PFSK-1 (cell line): ENCODE measurements around the gene CCDC80.

Source experiments
- FOXP2 ChIP-seq: optimal IDR thresholded peaks from 2 replicates; pipeline ENCODE3; 2011; ENCODE audit warnings: borderline replicate concordance, control low read depth, inconsistent platforms; ENCODE audit not compliant: insufficient read depth; ENCODE audit errors: extremely low read length, extremely low read depth
- POLR2AphosphoS5 ChIP-seq: IDR thresholded peaks from 2 replicates; pipeline ENCODE4 v1.6.1; 2012; ENCODE audit warnings: low read depth, mild to moderate bottlenecking, control low read depth, low read length, moderate library complexity
- SIN3A ChIP-seq: IDR thresholded peaks from 2 replicates; pipeline ENCODE4 v1.6.1; 2012; ENCODE audit warnings: mild to moderate bottlenecking, low read length, moderate library complexity, borderline replicate concordance; ENCODE audit not compliant: insufficient read depth
- TAF1 ChIP-seq: IDR thresholded peaks from 2 replicates; pipeline ENCODE4 v1.6.1; 2012; ENCODE audit warnings: low read length, control low read depth, borderline replicate concordance; ENCODE audit not compliant: insufficient read depth
- TF ChIP-seq, protein P1 (sequence below), 2 experiments: IDR thresholded peaks; 2 replicates each; pipeline versions ENCODE4 v1.6.1 to v1.8.0; 2011 to 2012; ENCODE audit warnings: low read depth in 2 of 2, low read length in 2 of 2, control low read depth in 1 of 2, inconsistent platforms in 1 of 2, mild to moderate bottlenecking in 1 of 2, moderate library complexity in 1 of 2; ENCODE audit not compliant: insufficient read depth in 1 of 2

CCDC80 gene

DNA sequence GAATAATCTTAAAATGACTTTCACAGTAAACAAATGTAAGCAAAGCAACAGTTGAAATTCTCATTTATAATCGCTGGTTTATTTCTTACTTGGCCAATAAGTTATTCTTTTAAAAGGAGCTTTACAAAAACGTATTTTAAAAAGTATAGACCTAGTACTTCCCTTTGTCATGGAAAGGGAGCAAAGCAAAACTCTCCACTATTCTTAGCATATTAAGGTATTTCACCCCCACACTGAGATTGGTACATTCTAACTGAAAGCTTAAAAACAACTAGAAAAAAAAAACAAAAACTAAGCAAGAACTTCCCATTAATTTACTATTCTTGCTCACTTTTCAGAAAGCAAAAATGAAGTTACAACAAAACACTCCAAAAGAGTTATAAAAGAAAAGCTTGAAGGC is 80.6 kb downstream of the CCDC80 start:
- TF ChIP-seq, protein P1, sequence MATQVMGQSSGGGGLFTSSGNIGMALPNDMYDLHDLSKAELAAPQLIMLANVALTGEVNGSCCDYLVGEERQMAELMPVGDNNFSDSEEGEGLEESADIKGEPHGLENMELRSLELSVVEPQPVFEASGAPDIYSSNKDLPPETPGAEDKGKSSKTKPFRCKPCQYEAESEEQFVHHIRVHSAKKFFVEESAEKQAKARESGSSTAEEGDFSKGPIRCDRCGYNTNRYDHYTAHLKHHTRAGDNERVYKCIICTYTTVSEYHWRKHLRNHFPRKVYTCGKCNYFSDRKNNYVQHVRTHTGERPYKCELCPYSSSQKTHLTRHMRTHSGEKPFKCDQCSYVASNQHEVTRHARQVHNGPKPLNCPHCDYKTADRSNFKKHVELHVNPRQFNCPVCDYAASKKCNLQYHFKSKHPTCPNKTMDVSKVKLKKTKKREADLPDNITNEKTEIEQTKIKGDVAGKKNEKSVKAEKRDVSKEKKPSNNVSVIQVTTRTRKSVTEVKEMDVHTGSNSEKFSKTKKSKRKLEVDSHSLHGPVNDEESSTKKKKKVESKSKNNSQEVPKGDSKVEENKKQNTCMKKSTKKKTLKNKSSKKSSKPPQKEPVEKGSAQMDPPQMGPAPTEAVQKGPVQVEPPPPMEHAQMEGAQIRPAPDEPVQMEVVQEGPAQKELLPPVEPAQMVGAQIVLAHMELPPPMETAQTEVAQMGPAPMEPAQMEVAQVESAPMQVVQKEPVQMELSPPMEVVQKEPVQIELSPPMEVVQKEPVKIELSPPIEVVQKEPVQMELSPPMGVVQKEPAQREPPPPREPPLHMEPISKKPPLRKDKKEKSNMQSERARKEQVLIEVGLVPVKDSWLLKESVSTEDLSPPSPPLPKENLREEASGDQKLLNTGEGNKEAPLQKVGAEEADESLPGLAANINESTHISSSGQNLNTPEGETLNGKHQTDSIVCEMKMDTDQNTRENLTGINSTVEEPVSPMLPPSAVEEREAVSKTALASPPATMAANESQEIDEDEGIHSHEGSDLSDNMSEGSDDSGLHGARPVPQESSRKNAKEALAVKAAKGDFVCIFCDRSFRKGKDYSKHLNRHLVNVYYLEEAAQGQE (IDR thresholded peaks at IDR 0.05; ENCODE audit: insufficient read depth in 1 of 2, low read depth in 2 of 2, low read length in 2 of 2) = no peak
- TF ChIP-seq POLR2AphosphoS5 (no peak), SIN3A (no peak), TAF1 (no peak), FOXP2 (no peak)

DNA sequence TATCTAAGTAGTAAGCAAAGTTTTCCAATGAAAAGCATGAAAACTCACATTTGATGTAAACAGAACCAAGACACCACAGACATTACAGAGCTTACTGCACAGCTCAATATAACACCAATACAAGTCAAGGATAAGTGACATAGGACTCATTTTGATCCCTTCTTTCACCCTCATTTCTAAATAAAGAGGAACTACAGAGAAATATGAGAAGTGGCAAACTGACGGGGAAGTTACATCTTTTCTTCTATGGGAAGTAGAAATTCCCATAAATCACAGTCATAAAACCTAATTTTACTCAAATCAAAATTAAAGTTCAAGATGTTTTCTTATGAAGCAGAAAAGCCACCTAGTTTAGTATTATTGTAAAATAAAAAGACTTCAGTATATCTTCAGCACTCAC is 83.0 kb downstream of the CCDC80 start:
- TF ChIP-seq SIN3A (no peak), TAF1 (no peak), FOXP2 (no peak), POLR2AphosphoS5 (no peak)

DNA sequence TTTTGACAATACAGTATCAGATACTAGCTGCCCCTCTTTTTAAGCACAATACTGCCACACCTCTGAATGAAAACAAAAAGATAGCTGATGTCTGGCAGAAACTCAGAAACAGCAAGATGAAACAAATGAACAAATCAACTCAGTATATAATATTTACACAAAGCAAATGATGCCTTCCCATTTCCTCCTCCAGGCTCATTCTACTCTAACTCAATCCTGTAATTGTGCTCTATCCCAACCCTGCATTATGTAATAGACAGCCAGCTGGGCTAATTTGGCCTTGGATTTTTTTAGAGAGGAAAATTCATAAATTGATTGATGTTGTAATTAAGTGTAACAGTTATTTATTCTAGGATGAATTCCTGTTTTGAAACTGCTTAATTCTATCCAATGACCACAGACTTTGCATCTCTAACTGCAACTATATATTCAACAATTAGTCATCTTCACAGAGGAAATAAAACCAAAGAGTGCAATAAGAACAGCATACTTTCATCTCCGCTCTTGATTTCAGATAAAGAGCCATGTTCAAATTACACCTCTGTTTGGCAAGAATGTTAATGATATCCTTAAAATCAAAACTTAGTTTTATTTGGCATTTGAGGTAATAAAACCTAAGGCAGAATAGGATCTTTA is 85.3 kb downstream of the CCDC80 start:
- TF ChIP-seq, protein P1 (IDR thresholded peaks at IDR 0.05; ENCODE audit: insufficient read depth in 1 of 2, low read depth in 2 of 2, low read length in 2 of 2) = no peak

DNA sequence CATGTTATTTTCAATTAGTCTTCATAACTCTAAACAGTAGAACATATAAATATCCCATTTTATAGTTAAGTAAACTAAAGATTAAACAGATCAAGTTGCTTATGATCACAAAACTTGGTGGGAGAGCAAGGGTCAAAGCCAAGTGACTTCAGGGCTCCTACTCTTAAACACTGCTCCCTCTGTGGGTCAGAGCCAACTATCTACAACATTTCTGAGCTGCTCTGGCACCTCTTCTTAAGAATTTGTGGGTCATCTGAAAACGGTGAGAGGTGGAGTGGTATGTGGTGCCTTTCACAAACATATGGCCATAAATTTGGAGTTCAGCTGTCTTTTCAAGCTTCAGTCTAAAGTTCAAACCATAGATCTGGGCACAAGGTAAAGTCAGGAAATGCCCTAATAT is 90.1 kb downstream of the CCDC80 start:
- TF ChIP-seq, protein P1 (IDR thresholded peaks at IDR 0.05; ENCODE audit: insufficient read depth in 1 of 2, low read depth in 2 of 2, low read length in 2 of 2) = no peak
- TF ChIP-seq SIN3A (no peak), POLR2AphosphoS5 (no peak), FOXP2 (no peak), TAF1 (no peak)
